ENCODE measurements around the gene PPA1.

GRCh38 chr10:70183304-70183703, 49.9 kb downstream of the PPA1 start:
- no peak for TF ChIP-seq CTCF (IDR thresholded peaks at IDR 0.05)
- no peak for TF ChIP-seq POLR2A (IDR thresholded peaks at IDR 0.05)

All from uterus (tissue), 2 donors.